Ecto neural progenitor cell (in vitro differentiated cells): ENCODE data around the gene EDDM13.
"Not testable (repeated sequence)": the region's sequence is repeated elsewhere in the genome, so short reads cannot be mapped to it uniquely, and the experiment has no call there.

Experiments used
- DNase-seq: peaks from one replicate; pipeline ENCODE4 v3.0.0-alpha.2; 2018; ENCODE audit warnings: low spot score

Gene EDDM13

DNA sequence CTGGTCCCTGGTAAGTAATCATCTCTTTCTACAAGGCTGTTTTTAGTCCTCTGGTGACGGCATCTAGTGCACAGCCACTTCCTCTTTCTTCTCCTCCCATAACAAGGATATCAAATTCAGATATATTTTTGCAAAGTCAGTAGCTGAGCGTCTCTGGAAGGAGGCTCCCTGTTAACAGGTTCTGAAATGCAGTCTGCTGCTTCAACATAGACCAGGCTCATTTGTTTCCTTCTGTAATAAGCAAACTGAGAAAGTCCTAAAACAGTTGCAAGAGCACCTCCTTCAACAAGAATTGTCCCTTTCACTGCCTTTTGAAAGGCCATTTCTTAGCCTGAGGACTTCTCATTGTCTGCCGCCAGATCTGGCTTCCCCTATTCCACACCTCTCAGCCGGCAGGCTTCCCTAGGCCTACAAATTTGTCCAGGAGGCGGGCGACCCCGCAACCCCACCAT is 49.5 kb downstream of the EDDM13 start:
- no peak for DNase-seq

GRCh38 chr19:56324436-56324835 is 51.9 kb downstream of the EDDM13 start:
- DNase-seq: no peak

GRCh38 chr19:56332695-56333094 is 60.1 kb downstream of the EDDM13 start:
- DNase-seq: no peak

DNA sequence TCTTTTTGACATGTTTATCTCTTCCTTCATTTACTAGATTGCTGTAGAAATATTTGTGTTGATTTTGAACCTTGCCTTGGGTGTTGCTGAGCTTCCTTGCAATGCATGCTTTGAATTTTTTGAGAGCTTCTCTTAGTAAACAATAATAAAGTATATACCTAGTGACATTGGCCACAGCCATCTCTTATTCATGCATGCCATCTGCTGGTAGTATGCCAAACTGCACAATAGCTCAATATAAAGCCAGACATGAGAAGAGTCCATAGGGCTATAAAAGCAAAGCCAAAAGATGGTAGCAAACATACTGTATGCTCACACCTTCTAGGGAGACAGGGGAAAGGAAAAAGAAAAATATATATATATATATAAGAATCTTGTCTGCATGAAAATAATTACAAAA is 61.0 kb downstream of the EDDM13 start:
- DNase-seq: no peak

DNA sequence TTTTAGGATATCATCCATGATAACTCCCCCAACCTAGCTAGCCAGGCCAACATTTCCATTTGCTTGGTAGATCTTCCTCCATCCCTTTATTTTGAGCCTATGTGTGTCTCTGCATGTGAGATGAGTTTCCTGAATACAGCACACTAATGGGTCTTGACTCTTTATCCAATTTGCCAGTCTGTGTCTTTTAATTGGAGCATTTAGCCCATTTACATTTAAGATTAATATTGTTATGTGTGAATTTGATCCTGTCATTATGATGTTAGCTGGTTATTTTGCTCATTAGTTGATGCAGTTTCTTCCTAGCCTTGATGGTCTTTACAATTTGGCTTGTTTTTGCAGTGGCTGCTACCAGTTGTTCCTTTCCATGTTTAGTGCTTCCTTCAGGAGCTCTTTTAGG is 62.8 kb downstream of the EDDM13 start:
- not testable (repeated sequence) for DNase-seq

GRCh38 chr19:56337077-56337476 is 64.5 kb downstream of the EDDM13 start:
- not testable (repeated sequence) for DNase-seq

DNA sequence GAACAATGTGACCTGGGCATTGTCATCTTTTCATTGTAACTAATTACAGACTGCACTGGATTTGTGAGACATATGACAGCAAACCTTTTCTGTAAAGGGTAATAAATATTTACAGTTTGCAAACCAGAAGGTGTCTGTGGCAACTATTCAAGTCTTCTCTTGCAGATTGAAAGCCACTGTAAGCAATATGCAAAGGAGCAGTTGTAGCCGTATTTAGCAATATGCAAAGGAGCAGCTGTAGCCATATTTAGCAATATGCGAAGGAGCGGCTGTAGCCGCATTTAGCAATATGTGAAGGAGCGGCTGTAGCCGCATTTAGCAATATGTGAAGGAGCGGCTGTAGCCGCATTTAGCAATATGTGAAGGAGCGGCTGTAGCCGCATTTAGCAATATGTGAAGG is 66.5 kb downstream of the EDDM13 start:
- DNase-seq: not testable (repeated sequence)

- DNase-seq: no peak
These were observed 69.4 kb downstream of the EDDM13 start for GRCh38 chr19:56341948-56342347.

DNA sequence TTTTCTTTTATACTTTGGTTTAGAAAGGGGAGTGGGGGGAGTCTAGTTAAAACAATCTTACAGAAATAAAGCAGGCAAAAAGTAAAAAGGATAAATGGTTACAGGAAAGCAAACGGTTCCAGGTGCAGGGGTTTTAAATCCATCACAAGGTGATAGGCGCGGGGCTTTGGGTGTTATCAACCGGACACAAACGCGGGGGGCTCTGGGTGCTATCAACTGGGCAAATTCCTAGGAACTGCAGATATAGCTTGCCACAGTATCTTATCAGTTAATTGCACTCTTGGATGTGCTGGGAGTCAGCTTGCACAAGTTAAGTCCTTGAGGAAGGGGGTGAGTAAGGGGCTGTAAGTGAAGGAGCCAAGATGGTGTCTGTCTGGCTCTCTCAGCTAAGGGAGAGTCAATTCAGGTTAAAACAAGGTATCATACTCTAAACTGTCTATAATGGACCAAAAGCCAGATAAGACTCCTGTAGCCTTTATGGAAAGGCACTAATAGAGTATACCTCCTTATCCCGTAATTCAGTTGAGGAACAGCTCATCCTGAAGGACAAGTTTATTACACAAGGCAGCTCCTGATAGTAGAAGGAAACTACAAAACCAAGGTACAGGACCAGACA is 74.7 kb downstream of the EDDM13 start:
- no peak for DNase-seq

DNA sequence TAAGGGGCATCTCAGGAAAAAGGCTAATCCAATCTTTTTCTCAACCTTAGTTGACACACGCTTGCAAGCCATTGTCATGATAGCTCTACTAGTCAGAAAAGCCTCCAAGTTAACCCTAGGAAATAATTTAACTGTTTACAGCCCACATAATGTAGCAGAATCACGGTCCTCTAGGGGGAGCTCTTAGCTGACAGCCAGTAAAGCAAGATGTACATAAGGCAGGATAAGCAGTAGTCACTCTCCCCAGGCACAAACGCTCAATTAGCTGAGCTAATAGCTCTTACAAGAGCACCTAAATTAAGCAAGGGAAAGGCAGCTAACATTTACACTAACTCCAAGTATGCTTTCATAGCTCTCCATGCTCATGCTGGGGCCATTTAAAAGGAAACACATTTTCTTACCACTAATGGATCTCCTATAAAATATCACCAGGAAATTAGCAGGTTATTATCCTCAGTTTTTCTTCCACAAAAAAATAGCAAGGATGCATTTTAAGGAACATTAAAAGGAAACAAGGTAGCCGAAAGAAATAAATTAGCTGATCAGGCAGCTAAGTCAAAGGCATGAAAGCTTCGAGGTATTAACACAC is 75.8 kb downstream of the EDDM13 start:
- no peak for DNase-seq

- DNase-seq: no peak
These were observed 78.0 kb downstream of the EDDM13 start for GRCh38 chr19:56350416-56351045.

DNA sequence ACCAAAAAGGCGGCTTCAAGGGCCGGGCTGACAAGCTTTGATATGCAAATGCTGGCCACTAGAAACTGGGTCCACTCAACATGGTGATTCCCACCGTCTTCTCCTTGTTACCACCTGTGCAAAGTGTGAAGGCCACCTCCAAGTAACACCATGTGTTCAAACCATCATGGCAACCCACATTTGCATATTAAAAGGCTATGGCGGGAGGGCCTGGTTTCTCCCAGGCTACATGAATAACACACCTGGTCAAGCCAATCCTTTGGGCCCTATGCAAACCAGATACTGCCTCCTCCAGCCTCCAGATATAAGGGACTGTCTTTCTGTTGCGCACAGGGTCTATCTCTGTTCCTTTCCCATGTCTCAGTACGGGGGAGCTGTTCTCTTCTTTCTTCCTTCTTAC is 78.7 kb downstream of the EDDM13 start:
- no peak for DNase-seq

- DNase-seq: no peak
These were observed 83.0 kb downstream of the EDDM13 start for GRCh38 chr19:56355517-56355916.

DNA sequence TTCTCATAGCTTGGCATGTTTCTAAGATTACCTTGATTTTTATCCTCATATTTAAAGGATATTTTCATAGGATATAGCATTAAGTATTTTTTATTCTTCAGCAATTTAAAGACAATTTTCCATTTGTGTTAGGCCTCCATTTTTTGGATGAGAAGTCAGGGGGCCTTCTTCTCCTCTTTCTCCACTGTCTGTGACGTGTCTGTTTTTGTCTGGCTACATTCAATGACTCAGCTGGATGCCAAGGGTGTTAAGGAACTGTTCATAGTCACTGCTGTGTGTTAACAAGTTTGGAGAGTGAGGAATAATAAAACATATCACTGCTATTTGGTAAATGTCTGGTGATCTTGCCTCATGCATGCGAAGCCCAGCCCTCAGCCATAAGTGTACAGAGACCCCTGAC is 84.4 kb downstream of the EDDM13 start:
- no peak for DNase-seq
